ENCODE measurements around the gene HELT. TPM values are rescaled to one million over a fixed set of nuclear protein-coding genes. Genes with fewer than 3 reads are reported as not detected.
"Not testable (repeated sequence)": the region's sequence is repeated elsewhere in the genome, so short reads cannot be mapped to it uniquely, and the experiment has no call there.

The HELT gene
- total and polyA plus RNA-seq, 4 donors: not detected

DNA sequence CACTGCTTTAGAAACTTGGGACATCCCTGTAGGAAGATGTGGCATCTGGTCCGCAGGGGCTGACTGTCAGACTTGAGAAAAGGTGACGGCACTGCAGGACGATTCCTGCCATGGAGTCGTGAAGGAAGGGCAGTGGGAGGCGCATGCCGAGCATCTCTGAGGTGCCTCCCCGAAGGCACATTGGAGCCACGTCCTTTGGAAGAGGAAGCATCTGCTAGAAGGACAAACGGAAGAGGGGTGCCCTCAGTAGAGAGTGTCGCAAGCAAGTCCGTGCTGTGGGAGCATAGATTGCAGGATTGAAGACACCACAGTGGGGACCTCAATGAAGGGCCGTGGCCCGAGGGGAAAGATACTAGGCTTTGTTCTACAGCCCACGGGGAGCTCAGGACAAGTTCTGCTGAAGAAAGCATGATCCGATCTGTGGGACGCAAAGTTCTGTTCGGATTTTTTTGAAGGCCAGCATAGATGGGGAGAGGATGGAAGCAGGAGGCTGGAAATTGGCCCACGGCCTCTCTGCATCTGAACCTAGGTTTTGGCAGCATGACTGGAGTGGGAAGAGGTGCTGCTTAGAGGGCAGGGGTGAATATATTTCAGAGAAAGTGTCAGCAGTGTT is 24.2 kb upstream of the HELT start:
- TF ChIP-seq SP1 (IDR thresholded peaks at IDR 0.05): no peak
- TF ChIP-seq, protein P1, sequence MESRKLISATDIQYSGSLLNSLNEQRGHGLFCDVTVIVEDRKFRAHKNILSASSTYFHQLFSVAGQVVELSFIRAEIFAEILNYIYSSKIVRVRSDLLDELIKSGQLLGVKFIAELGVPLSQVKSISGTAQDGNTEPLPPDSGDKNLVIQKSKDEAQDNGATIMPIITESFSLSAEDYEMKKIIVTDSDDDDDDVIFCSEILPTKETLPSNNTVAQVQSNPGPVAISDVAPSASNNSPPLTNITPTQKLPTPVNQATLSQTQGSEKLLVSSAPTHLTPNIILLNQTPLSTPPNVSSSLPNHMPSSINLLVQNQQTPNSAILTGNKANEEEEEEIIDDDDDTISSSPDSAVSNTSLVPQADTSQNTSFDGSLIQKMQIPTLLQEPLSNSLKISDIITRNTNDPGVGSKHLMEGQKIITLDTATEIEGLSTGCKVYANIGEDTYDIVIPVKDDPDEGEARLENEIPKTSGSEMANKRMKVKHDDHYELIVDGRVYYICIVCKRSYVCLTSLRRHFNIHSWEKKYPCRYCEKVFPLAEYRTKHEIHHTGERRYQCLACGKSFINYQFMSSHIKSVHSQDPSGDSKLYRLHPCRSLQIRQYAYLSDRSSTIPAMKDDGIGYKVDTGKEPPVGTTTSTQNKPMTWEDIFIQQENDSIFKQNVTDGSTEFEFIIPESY (IDR thresholded peaks at IDR 0.05): no peak
- Histone ChIP-seq H3K4me3 (ENCODE audit: low read depth in 1 of 3, low read length in 3 of 3) (no peak overlapping the region), H3K27me3 (ENCODE audit: control insufficient read depth in 4 of 4, insufficient read depth in 4 of 4, low read length in 3 of 4) (no peaks in the 10 kb centered on the region), H3K9ac (ENCODE audit: low read depth in 1 of 2, low read length in 2 of 2) (no peak overlapping the region), H3K27ac (ENCODE audit: low read depth in 1 of 2, low read length in 2 of 2) (no peak overlapping the region), H3K36me3 (ENCODE audit: control insufficient read depth in 4 of 4, insufficient read depth in 3 of 4, low read depth in 1 of 4, low read length in 3 of 4) (no peaks in the 10 kb centered on the region), H3K9me3 (ENCODE audit: control insufficient read depth in 4 of 4, low read length in 3 of 4) (no peaks in the 10 kb centered on the region), H3K4me1 (ENCODE audit: control insufficient read depth in 4 of 4, insufficient read depth in 4 of 4, low read length in 3 of 4) (no peaks in the 10 kb centered on the region)
- no peak for DNase-seq (ENCODE audit: low spot score)
- WGBS: 80% methylated on average over 18 of the region's 18 CpGs

DNA sequence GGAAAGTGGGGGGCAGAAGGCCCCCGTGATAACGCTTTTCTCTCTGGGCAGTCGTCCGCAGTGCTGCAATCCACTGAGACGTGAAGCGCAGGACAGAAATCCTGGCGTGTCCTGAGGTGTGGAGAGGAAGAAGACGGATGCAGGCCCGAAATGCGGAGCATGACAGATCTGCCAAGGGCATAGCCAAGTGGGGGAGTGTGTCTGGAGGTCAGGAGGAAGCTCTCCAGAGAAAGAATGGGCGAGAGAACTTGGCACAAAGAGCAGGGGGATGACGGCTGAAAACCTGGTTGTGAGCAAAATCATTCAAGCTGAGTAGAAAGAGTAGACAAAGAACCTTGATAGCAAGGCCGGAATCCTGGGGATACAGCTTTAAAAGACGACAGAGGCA is 23.7 kb upstream of the HELT start:
- Histone ChIP-seq H3K4me3 (ENCODE audit: low read depth in 1 of 3, low read length in 3 of 3) (no peak overlapping the region), H3K27ac (ENCODE audit: low read depth in 1 of 2, low read length in 2 of 2) (no peak overlapping the region), H3K27me3 (ENCODE audit: control insufficient read depth in 4 of 4, insufficient read depth in 4 of 4, low read length in 3 of 4) (no peaks in the 10 kb centered on the region), H3K36me3 (ENCODE audit: control insufficient read depth in 4 of 4, insufficient read depth in 3 of 4, low read depth in 1 of 4, low read length in 3 of 4) (no peaks in the 10 kb centered on the region), H3K9me3 (ENCODE audit: control insufficient read depth in 4 of 4, low read length in 3 of 4) (no peaks in the 10 kb centered on the region), H3K4me1 (ENCODE audit: control insufficient read depth in 4 of 4, insufficient read depth in 4 of 4, low read length in 3 of 4) (no peaks in the 10 kb centered on the region), H3K9ac (ENCODE audit: low read depth in 1 of 2, low read length in 2 of 2) (no peak overlapping the region)
- 93% methylated on average over 14 of the region's 14 CpGs for WGBS
- DNase-seq (ENCODE audit: low spot score): no peak
- TF ChIP-seq NR2F2 (IDR thresholded peaks at IDR 0.05): no peak
- TF ChIP-seq, protein P2, sequence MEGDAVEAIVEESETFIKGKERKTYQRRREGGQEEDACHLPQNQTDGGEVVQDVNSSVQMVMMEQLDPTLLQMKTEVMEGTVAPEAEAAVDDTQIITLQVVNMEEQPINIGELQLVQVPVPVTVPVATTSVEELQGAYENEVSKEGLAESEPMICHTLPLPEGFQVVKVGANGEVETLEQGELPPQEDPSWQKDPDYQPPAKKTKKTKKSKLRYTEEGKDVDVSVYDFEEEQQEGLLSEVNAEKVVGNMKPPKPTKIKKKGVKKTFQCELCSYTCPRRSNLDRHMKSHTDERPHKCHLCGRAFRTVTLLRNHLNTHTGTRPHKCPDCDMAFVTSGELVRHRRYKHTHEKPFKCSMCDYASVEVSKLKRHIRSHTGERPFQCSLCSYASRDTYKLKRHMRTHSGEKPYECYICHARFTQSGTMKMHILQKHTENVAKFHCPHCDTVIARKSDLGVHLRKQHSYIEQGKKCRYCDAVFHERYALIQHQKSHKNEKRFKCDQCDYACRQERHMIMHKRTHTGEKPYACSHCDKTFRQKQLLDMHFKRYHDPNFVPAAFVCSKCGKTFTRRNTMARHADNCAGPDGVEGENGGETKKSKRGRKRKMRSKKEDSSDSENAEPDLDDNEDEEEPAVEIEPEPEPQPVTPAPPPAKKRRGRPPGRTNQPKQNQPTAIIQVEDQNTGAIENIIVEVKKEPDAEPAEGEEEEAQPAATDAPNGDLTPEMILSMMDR (IDR thresholded peaks at IDR 0.05; ENCODE audit: low read depth, low read length, missing input control): no peak
- no peak for TF ChIP-seq JUND (IDR thresholded peaks at IDR 0.05)
- TF ChIP-seq SP1 (IDR thresholded peaks at IDR 0.05): no peak
- TF ChIP-seq, protein P3, sequence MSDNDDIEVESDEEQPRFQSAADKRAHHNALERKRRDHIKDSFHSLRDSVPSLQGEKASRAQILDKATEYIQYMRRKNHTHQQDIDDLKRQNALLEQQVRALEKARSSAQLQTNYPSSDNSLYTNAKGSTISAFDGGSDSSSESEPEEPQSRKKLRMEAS (IDR thresholded peaks at IDR 0.05): no peak

DNA sequence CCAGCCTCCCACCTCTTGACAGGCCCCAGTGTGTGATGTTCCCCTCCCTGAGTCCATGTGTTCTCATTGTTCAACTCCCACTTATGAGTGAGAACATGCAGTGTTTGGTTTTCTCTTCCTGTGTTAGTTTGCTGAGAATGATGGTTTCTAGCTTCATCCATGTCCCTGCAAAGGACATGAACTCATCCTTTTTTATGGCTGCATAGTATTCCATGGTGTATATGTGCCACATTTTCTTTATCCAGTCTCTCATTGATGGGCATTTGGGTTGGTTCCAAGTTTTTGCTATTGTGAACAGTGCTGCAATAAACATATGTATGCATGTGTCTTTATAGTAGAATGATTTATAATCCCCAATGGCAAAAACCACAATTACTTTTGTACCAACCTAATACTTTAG is 20.6 kb upstream of the HELT start:
- not testable (repeated sequence) for H3K36me3 ChIP-seq (ENCODE audit: control insufficient read depth in 4 of 4, insufficient read depth in 3 of 4, low read depth in 1 of 4, low read length in 3 of 4); H3K4me3 ChIP-seq (ENCODE audit: low read depth in 1 of 3, low read length in 3 of 3); H3K9me3 ChIP-seq (ENCODE audit: control insufficient read depth in 4 of 4, low read length in 3 of 4); H3K4me1 ChIP-seq (ENCODE audit: control insufficient read depth in 4 of 4, insufficient read depth in 4 of 4, low read length in 3 of 4); DNase-seq (ENCODE audit: low spot score); H3K27ac ChIP-seq (ENCODE audit: low read depth in 1 of 2, low read length in 2 of 2); H3K27me3 ChIP-seq (ENCODE audit: control insufficient read depth in 4 of 4, insufficient read depth in 4 of 4, low read length in 3 of 4); H3K9ac ChIP-seq (ENCODE audit: low read depth in 1 of 2, low read length in 2 of 2)

DNA sequence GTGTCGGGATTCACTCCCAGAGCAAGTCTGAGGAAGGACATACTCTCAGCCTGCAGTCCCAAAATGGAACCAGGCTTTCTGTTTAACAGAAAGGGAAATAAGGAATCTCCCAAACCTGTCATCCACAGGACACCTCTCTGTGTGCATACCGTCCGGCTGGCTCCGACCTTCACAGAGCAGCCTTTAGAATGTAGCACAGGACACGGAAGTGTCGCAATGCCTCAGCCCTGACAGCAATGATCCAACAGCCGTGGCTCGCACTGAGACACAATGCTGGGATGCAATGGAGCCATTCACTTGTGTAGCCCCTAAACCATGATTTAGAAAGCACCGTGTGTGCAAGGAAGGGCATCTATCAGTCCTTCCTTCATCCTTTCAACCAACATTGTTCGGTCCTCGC is 15.5 kb upstream of the HELT start:
- TF ChIP-seq NR2F2 (IDR thresholded peaks at IDR 0.05) (no peak), HNF4A (conservative IDR thresholded peaks at IDR 0.05) (no peak), EGR1 (IDR thresholded peaks at IDR 0.05; ENCODE audit: low read depth in 2 of 2) (no peak), YY1 (IDR thresholded peaks at IDR 0.05) (no peak), RAD21 (IDR thresholded peaks at IDR 0.05) (no peak)
- DNase-seq (ENCODE audit: low spot score): no peak
- H3K4me3 ChIP-seq (ENCODE audit: low read depth in 1 of 3, low read length in 3 of 3): no peak overlapping the region
- H3K27me3 ChIP-seq (ENCODE audit: control insufficient read depth in 4 of 4, insufficient read depth in 4 of 4, low read length in 3 of 4): no peaks in the 10 kb centered on the region
- H3K4me1 ChIP-seq (ENCODE audit: control insufficient read depth in 4 of 4, insufficient read depth in 4 of 4, low read length in 3 of 4): peaks cover 0 to 12% (median 6%) of the 10 kb centered on the region in 4 donors
- 85% methylated on average over 11 of the region's 11 CpGs for WGBS
- no peaks in the 10 kb centered on the region for H3K36me3 ChIP-seq (ENCODE audit: control insufficient read depth in 4 of 4, insufficient read depth in 3 of 4, low read depth in 1 of 4, low read length in 3 of 4)
- no peak overlapping the region for H3K9ac ChIP-seq (ENCODE audit: low read depth in 1 of 2, low read length in 2 of 2)
- no peak overlapping the region for H3K27ac ChIP-seq (ENCODE audit: low read depth in 1 of 2, low read length in 2 of 2)
- H3K9me3 ChIP-seq (ENCODE audit: control insufficient read depth in 4 of 4, low read length in 3 of 4): no peaks in the 10 kb centered on the region
